ENCODE measurements around the gene NEUROD2.

Gene NEUROD2

DNA sequence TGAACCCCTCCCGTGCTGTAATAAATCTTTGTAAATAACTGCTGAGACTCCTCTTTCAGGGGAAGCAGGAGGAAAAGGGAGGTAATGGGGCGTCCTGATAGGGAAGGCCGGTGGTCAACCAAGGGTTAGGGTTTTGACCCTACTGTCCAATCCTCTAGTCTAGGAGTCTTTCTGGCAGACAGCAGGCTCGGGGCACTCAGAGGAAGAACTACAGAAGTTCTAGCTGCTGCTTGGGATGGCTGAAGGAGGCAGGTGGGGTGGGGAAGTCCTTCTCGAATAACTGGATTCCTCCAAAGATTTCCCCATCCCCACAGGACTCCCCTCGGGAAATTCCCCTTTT, 28.8 kb upstream of the NEUROD2 start:
- H3K4me3 ChIP-seq (ENCODE audit: low read depth, low read length): peak overlapping the region; percentile 84
- DNase-seq (ENCODE audit: low read depth): no peak
- TF ChIP-seq, protein P1, sequence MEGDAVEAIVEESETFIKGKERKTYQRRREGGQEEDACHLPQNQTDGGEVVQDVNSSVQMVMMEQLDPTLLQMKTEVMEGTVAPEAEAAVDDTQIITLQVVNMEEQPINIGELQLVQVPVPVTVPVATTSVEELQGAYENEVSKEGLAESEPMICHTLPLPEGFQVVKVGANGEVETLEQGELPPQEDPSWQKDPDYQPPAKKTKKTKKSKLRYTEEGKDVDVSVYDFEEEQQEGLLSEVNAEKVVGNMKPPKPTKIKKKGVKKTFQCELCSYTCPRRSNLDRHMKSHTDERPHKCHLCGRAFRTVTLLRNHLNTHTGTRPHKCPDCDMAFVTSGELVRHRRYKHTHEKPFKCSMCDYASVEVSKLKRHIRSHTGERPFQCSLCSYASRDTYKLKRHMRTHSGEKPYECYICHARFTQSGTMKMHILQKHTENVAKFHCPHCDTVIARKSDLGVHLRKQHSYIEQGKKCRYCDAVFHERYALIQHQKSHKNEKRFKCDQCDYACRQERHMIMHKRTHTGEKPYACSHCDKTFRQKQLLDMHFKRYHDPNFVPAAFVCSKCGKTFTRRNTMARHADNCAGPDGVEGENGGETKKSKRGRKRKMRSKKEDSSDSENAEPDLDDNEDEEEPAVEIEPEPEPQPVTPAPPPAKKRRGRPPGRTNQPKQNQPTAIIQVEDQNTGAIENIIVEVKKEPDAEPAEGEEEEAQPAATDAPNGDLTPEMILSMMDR (IDR thresholded peaks at IDR 0.05; ENCODE audit: low read depth, low read length, missing control alignments): no peak

DNA sequence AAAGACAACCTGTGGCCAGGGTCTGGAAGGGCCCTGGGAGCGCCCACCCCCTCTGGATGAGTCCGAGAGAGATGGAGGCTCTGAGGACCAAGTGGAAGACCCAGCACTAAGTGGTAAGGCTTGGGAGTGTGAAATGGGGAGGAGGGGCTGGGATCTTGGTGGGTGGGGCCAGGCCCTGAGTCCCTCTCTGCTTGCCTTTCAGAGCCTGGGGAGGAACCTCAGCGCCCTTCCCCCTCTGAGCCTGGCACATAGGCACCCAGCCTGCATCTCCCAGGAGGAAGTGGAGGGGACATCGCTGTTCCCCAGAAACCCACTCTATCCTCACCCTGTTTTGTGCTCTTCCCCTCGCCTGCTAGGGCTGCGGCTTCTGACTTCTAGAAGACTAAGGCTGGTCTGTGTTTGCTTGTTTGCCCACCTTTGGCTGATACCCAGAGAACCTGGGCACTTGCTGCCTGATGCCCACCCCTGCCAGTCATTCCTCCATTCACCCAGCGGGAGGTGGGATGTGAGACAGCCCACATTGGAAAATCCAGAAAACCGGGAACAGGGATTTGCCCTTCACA, 28.0 kb upstream of the NEUROD2 start:
- TF ChIP-seq, protein P1 (IDR thresholded peaks at IDR 0.05; ENCODE audit: low read depth, low read length, missing control alignments): no peak
- no peak overlapping the region for H3K4me3 ChIP-seq (ENCODE audit: low read depth, low read length)
- DNase-seq (ENCODE audit: low read depth): no peak

- H3K4me3 ChIP-seq (ENCODE audit: low read depth, low read length): no peak overlapping the region
- TF ChIP-seq, protein P1 (IDR thresholded peaks at IDR 0.05; ENCODE audit: low read depth, low read length, missing control alignments): peak; percentile 69
- no peak for DNase-seq (ENCODE audit: low read depth)
Observed at GRCh38 chr17:39634384-39634871, 26.7 kb upstream of the NEUROD2 start.

DNA sequence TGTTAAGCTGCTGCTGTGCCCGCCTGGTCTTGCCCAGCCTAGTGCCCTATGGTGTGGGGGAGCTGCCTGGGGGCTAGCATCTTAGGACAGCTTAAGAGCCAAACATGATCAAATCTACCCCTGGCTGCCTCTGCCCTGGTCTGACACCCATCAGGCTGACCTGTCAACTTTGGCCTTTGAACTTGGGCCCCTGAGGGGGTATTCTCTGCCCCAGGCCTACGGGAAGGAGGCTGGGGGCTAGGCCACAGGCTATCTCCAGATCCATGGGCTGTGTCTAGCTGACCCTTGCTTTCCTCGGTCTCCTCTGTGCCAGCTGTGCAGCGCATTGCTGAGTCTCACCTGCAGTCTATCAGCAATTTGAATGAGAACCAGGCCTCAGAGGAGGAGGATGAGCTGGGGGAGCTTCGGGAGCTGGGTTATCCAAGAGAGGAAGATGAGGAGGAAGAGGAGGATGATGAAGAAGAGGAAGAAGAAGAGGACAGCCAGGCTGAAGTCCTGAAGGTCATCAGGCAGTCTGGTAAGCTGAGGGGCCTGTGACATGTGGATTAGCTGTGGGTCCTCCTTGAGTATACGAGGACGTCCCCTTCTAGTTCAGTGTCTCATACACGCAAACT, 26.0 kb upstream of the NEUROD2 start:
- DNase-seq (ENCODE audit: low read depth): no peak

GRCh38 chr17:39632153-39632941, 24.6 kb upstream of the NEUROD2 start:
- TF ChIP-seq, protein P1 (IDR thresholded peaks at IDR 0.05; ENCODE audit: low read depth, low read length, missing control alignments): no peak
- no peak for DNase-seq (ENCODE audit: low read depth)

More for the DNA sequence above, 26.0 kb upstream of the NEUROD2 start:
- TF ChIP-seq, protein P1 (IDR thresholded peaks at IDR 0.05; ENCODE audit: low read depth, low read length, missing control alignments): no peak
- no peak overlapping the region for H3K4me3 ChIP-seq (ENCODE audit: low read depth, low read length)

GRCh38 chr17:39631403-39631802, 23.7 kb upstream of the NEUROD2 start:
- DNase-seq (ENCODE audit: low read depth): no peak
- TF ChIP-seq, protein P1 (IDR thresholded peaks at IDR 0.05; ENCODE audit: low read depth, low read length, missing control alignments): no peak
- H3K4me3 ChIP-seq (ENCODE audit: low read depth, low read length): no peak overlapping the region

More at GRCh38 chr17:39632153-39632941, 24.6 kb upstream of the NEUROD2 start:
- no peak overlapping the region for H3K4me3 ChIP-seq (ENCODE audit: low read depth, low read length)
